GM21786 (cell line): Measurements from ENCODE around the gene ERCC6.
A peak's percentile ranks its signal among the peaks of the same experiment; 100 is the strongest.

ENCODE experiments used
- ATAC-seq: cut with Tn5 transposase; IDR thresholded peaks from one replicate; pipeline ENCODE4 v1.9.1; 2021; ENCODE audit not compliant: unreplicated experiment

Gene ERCC6

GRCh38 chr10:49538381-49539319, at the start of gene ERCC6:
ERCC6 (minus strand) TSS chr10:49539121.
- peak; percentile 70 for ATAC-seq

GRCh38 chr10:49587981-49588380, 49.1 kb upstream of the ERCC6 start:
- ATAC-seq, result no peak

DNA sequence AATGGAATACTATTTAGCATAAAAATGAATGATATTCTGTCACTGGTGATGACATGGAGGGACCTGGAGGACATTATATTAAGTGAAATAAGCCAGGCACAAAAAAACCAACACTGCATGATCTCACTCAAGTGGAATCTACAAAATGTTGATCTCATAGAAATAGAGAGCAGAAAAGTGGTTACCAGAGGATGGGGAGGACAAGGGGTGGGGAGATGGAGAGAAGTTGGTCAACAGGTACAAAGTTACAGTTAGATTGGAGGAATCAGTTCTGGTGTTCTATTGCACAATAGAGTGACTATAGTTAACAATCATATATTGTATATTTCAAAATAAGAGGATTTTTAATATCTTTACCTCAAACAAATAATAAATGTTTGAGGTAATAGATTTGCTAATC, 46.5 kb upstream of the ERCC6 start:
- no peak for ATAC-seq

GRCh38 chr10:49579621-49580020, 40.7 kb upstream of the ERCC6 start:
- no peak for ATAC-seq

- ATAC-seq, result no peak
These were observed 39.5 kb upstream of the ERCC6 start for GRCh38 chr10:49578392-49578791.

- ATAC-seq, result no peak
These were observed 38.4 kb upstream of the ERCC6 start for GRCh38 chr10:49577182-49577925.

GRCh38 chr10:49575489-49576072, 36.7 kb upstream of the ERCC6 start:
- ATAC-seq, result no peak

GRCh38 chr10:49572594-49573114, 33.7 kb upstream of the ERCC6 start:
- ATAC-seq, result no peak

DNA sequence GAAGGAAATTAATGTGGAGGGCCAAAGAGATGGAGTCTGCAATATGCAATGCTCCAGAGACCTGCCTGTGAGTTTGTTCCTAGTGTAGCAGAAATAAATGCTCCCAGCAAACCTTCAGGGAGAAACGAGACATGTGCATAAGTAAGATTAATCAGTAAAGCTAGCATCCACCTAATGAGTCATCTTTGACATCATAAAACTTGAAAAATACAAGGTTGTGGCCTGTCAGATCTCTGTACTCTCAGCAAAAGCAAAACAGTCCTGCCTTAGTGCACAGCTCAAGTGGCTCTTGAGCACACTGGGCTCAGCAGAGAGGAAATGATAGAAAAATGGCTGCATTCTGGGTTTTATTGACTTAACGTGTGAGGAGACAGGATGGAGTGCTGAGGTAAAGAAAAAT, 32.5 kb upstream of the ERCC6 start:
- ATAC-seq, result no peak

DNA sequence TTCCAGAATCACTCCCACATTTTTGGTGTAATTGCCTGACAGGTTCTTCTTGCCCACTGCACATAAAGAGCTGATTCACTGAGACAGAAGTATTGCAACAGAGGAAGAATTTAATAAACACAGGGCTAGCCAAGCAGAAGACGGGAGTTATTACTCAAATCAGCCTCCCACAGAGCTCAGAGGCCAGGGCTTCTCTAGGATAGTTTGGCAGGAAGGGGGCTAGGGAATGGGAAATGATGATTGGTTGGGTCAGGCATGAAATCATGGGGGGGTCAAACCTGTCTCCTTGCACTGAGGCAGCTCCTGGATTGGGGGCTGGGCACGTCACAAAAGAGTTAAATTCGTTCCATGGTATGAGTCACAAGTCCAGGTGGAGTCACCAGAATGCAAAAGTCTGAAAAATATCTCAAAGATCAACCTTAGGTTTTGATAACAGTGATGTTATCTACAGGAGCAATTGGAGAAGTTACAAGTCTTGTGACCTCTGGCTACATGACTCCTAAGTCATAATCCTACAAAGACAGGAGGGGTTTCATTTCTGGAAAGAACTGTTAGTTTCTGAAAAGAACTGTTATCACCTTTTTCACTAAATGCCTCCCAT, 30.2 kb upstream of the ERCC6 start:
- ATAC-seq, result no peak

DNA sequence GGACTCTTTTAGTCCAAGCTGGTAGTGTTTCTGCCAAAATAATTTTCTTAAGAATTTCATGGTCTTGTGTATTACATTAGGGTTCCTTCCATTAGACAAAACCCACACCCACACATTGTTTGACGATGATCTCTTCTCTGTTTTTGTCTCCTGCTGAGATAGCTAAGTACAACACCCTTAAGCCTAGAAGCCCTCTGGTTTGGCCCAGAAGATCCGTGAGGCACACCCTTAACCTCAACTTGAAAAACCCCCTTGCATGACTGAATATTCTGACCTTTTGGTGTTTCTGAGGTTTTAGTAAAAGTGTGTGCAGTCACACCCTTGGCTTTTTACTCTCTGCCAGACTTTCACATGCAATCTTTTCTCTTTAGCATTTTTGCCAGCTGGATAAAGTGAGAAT, 29.3 kb upstream of the ERCC6 start:
- ATAC-seq, result no peak

- no peak for ATAC-seq
These were observed 28.9 kb upstream of the ERCC6 start for GRCh38 chr10:49567810-49568209.

- no peak for ATAC-seq
These were observed 25.6 kb upstream of the ERCC6 start for GRCh38 chr10:49564461-49565009.

- no peak for ATAC-seq
These were observed 24.0 kb upstream of the ERCC6 start for GRCh38 chr10:49562893-49563292.

DNA sequence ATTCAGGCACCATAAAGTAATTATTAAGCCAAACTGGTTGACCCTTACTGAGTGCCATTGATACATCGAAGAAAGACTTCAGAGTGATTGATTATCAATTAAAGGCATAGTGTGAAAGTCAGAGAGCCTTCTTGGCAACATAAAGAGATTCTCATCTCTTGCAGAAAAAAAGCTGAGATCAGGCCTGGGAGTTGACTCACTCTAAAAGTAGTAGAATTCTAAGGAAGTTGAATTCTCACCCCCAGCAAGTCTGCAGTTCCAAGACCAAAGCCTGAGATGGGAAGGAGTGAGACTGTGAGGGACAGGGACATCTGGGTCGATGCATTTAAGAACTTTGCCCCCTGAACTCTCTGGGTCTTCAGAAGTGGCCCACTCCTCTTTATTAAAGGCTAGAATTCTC, 21.6 kb upstream of the ERCC6 start:
- no peak for ATAC-seq

DNA sequence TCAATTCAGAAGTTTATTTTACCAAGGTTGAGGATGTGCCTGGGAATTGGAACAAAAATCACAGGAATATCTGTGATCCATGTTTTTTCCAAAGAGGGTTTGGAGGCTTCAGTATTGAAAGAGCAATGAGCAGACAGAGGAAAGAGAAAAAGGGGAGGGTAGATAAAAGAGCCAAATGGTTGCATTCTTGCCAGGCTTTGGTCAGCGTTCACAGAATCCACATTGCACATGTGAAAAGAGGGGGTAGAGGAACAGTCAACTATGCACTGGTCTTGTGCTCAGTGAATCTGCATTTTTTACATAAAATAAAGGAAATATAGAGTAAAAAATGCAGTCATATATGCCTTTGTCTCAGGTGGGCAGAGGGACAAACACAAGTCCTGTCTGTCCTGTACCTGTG, 20.6 kb upstream of the ERCC6 start:
- ATAC-seq, result no peak

DNA sequence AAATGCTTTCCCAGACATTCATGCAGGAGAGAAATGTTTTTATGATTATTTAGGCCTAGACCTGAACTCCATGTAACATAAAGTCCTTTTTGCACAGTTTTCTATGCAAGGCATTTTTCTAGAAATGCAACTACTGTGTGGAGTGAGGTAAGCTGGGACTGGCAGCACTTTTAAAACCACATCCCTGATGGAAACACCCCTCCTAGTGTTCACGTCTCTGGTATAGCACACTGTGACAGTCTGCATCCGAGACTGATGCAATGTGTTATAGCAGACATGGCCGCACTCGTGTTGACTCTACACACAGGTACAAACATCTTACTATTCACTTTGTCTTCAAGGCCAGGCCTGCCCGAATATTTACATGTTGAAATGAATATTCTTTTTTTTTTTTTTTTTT, 19.3 kb upstream of the ERCC6 start:
- no peak for ATAC-seq

- ATAC-seq, result no peak
These were observed 18.8 kb upstream of the ERCC6 start for GRCh38 chr10:49557681-49558080.

DNA sequence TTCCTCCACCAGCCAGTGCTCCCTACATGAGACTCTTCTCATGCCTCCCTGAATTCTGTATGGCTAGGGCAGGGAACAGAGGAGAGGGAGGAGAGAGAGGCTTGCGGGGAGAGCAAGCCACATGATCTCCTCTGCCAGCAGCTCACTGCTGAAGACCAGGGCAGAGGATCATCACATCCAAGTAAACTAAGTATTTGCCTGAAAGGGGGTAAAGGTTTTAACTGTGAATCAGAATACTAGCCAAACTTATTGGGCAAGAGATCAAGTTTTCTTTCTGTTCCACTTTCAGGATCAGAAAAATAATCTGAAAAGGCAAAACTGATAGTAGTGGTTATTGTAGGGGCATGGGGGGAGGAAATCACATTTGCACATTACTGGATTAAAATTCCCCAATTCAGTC, 17.8 kb upstream of the ERCC6 start:
- no peak for ATAC-seq

GRCh38 chr10:49552277-49552676, 13.4 kb upstream of the ERCC6 start:
- ATAC-seq, result no peak

DNA sequence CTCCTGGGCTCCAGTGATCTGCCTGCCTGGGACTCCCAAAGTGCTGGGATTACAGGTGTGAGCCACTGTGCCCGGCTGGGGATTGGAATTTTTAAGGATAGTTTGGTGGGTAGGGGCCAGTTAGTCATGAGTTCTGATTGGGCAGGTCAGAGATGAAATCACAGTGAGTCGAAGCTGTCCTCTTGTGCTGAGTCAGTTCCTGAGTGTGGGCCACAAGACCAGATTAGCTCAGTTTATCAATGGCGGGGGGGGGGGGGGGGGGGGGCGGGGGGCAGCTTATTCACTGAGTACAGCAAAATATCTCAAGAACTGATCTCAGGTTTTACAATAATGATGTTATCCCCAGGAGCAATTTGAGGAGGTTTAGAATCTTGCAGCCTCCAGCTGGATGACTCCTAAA, 11.6 kb upstream of the ERCC6 start:
- no peak for ATAC-seq
